ENCODE data around the gene TUBB.

TUBB gene

GRCh38 chr6:30741063-30741779 lies 21.1 kb downstream of the TUBB start:
- Histone ChIP-seq H3K4me3 (ENCODE audit: low read length, poor library complexity, severe bottlenecking) (peak overlapping the region; percentile 86), H3K79me2 (ENCODE audit: insufficient read depth, low read length) (peaks cover 43% of the 10 kb centered on the region)

GRCh38 chr6:30741789-30742315 lies 21.7 kb downstream of the TUBB start:
- TF ChIP-seq CTCF (conservative IDR thresholded peaks at IDR 0.05; ENCODE audit: low read length) (no peak), EZH2phosphoT487 (IDR thresholded peaks at IDR 0.05; ENCODE audit: borderline replicate concordance) (no peak)
- Histone ChIP-seq H3K4me3 (ENCODE audit: low read length, poor library complexity, severe bottlenecking) (peak overlapping the region; percentile 86), H3K27me3 (ENCODE audit: insufficient read depth, low read length, poor library complexity, severe bottlenecking) (no peaks in the 10 kb centered on the region), H3K9ac (ENCODE audit: low read depth, low read length, poor library complexity, severe bottlenecking) (peak overlapping the region; percentile 89), H3F3A (ENCODE audit: low read depth) (peaks cover 11% of the 10 kb centered on the region), H3K4me2 (ENCODE audit: low read depth, low read length, poor library complexity, severe bottlenecking) (peak overlapping the region; percentile 94), H3K9me2 (replicated peaks; ENCODE audit: low read depth, low read length) (no peaks in the 10 kb centered on the region), H4K20me1 (ENCODE audit: insufficient read depth, low read length, poor library complexity, severe bottlenecking) (peaks cover 17% of the 10 kb centered on the region), H3K36me3 (ENCODE audit: insufficient read depth, low read length) (no peaks in the 10 kb centered on the region; the same call in 1 of the 2 replicates), H2AFZ (ENCODE audit: low read length) (peak overlapping the region; percentile 69; the same call in 1 of the 2 replicates), H3K9me3 (ENCODE audit: insufficient read depth, low read depth, low read length) (no peaks in the 10 kb centered on the region), H3K79me2 (ENCODE audit: insufficient read depth, low read length) (peaks cover 38% of the 10 kb centered on the region), H3K4me1 (ENCODE audit: insufficient read depth, low read length, poor library complexity, severe bottlenecking) (peaks cover 56% of the 10 kb centered on the region)

More at GRCh38 chr6:30741063-30741779, 21.1 kb downstream of the TUBB start:
- H4K20me1 ChIP-seq (ENCODE audit: insufficient read depth, low read length, poor library complexity, severe bottlenecking), result peaks cover 17% of the 10 kb centered on the region
- no peaks in the 10 kb centered on the region for H3K27me3 ChIP-seq (ENCODE audit: insufficient read depth, low read length, poor library complexity, severe bottlenecking)
- H3K9me2 ChIP-seq (replicated peaks; ENCODE audit: low read depth, low read length), result no peaks in the 10 kb centered on the region
- H3K4me2 ChIP-seq (ENCODE audit: low read depth, low read length, poor library complexity, severe bottlenecking), result peak overlapping the region; percentile 94
- no peaks in the 10 kb centered on the region for H3K9me3 ChIP-seq (ENCODE audit: insufficient read depth, low read depth, low read length)
- no peak overlapping the region for H2AFZ ChIP-seq (ENCODE audit: low read length)
- H3F3A ChIP-seq (ENCODE audit: low read depth), result peaks cover 11% of the 10 kb centered on the region
- no peaks in the 10 kb centered on the region; the same call in 1 of the 2 replicates for H3K36me3 ChIP-seq (ENCODE audit: insufficient read depth, low read length)
- H3K9ac ChIP-seq (ENCODE audit: low read depth, low read length, poor library complexity, severe bottlenecking), result peak overlapping the region; percentile 89
- peaks cover 61% of the 10 kb centered on the region for H3K4me1 ChIP-seq (ENCODE audit: insufficient read depth, low read length, poor library complexity, severe bottlenecking)
- no peak for TF ChIP-seq EZH2phosphoT487 (IDR thresholded peaks at IDR 0.05; ENCODE audit: borderline replicate concordance)
- peak; percentile 27 for TF ChIP-seq CTCF (conservative IDR thresholded peaks at IDR 0.05; ENCODE audit: low read length)

- TF ChIP-seq EZH2phosphoT487 (IDR thresholded peaks at IDR 0.05; ENCODE audit: borderline replicate concordance), result no peak
- no peak for TF ChIP-seq CTCF (conservative IDR thresholded peaks at IDR 0.05; ENCODE audit: low read length)
- H3K27me3 ChIP-seq (ENCODE audit: insufficient read depth, low read length, poor library complexity, severe bottlenecking), result no peaks in the 10 kb centered on the region
- peaks cover 35% of the 10 kb centered on the region for H3K79me2 ChIP-seq (ENCODE audit: insufficient read depth, low read length)
- H4K20me1 ChIP-seq (ENCODE audit: insufficient read depth, low read length, poor library complexity, severe bottlenecking), result peaks cover 17% of the 10 kb centered on the region
- H3K4me1 ChIP-seq (ENCODE audit: insufficient read depth, low read length, poor library complexity, severe bottlenecking), result peaks cover 49% of the 10 kb centered on the region
- peak within 1 kb of the TSS; percentile 94 for H3K4me2 ChIP-seq (ENCODE audit: low read depth, low read length, poor library complexity, severe bottlenecking)
- peak within 1 kb of the TSS; percentile 89 for H3K9ac ChIP-seq (ENCODE audit: low read depth, low read length, poor library complexity, severe bottlenecking)
- H3K9me2 ChIP-seq (replicated peaks; ENCODE audit: low read depth, low read length), result no peaks in the 10 kb centered on the region
- H3K9me3 ChIP-seq (ENCODE audit: insufficient read depth, low read depth, low read length), result no peaks in the 10 kb centered on the region
- peak within 1 kb of the TSS; percentile 86 for H3K4me3 ChIP-seq (ENCODE audit: low read length, poor library complexity, severe bottlenecking)
- H3K36me3 ChIP-seq (ENCODE audit: insufficient read depth, low read length), result no peaks in the 10 kb centered on the region; the same call in 1 of the 2 replicates
- peaks cover 11% of the 10 kb centered on the region for H3F3A ChIP-seq (ENCODE audit: low read depth)
- peak within 1 kb of the TSS; percentile 69 for H2AFZ ChIP-seq (ENCODE audit: low read length)
These were observed 22.4 kb downstream of the TUBB start, which contains the start of gene FLOT1 for GRCh38 chr6:30742316-30743098. TSS of gene FLOT1 (minus strand) at chr6:30742687. CDS start at chr6:30742189, 498 bp downstream.

Measured in Loucy (cell line).